ENCODE results near the gene ZNF668. TPM values are rescaled to one million over a fixed set of nuclear protein-coding genes. Genes with fewer than 3 reads are reported as not detected.
A peak's percentile ranks its signal among the peaks of the same experiment; 100 is the strongest.

ZNF668 gene
- total and polyA plus RNA-seq, 8 donors, result 5.7 to 14.2 (median 10.0) TPM; not detected in 1

GRCh38 chr16:31099860-31100638 is 26.0 kb upstream of the ZNF668 start:
- TF ChIP-seq CTCF (IDR thresholded peaks at IDR 0.05), result no peak
- no peak for TF ChIP-seq EP300 (IDR thresholded peaks at IDR 0.05)
- no peak for TF ChIP-seq POLR2A (IDR thresholded peaks at IDR 0.05)
- no peak for TF ChIP-seq POLR2AphosphoS5 (IDR thresholded peaks at IDR 0.05)
- WGBS, 5 donors, result 55 to 68% (median 61%) methylated on average over 4 of the region's 4 CpGs
- no peaks in the 10 kb centered on the region for H3K9me3 ChIP-seq
- no peaks in the 10 kb centered on the region for H3K27me3 ChIP-seq
- H3K4me1 ChIP-seq, result peaks cover 0 to 12% (median 6%) of the 10 kb centered on the region in 4 donors
- no peak overlapping the region for H3K27ac ChIP-seq
- intact Hi-C loops (cut with DNase I; ENCODE audit: low total_unique reads), result no loop called here
- DNase-seq, result no peak
- H3K36me3 ChIP-seq, result no peaks in the 10 kb centered on the region
- H3K4me3 ChIP-seq, result no peak overlapping the region

- intact Hi-C loops (cut with DNase I; ENCODE audit: low total_unique reads), result no loop called here
- no peak for TF ChIP-seq POLR2A (IDR thresholded peaks at IDR 0.05)
- no peak for TF ChIP-seq EP300 (IDR thresholded peaks at IDR 0.05)
- TF ChIP-seq CTCF (IDR thresholded peaks at IDR 0.05), result peak in 2 of 7 experiments; percentile 7 to 17
- TF ChIP-seq POLR2AphosphoS5 (IDR thresholded peaks at IDR 0.05), result peak; percentile 75 to 91 (median 82)
- DNase-seq, result peak; percentile 96 to 98
- H3K36me3 ChIP-seq, result peaks cover 6 to 21% (median 18%) of the 10 kb centered on the region in 4 donors
- peaks cover 13 to 31% (median 27%) of the 10 kb centered on the region in 4 donors for H3K4me1 ChIP-seq
- H3K4me3 ChIP-seq, result peak within 1 kb of the TSS; percentile 72 to 95 (median 78)
- 0 to 1% (median 1%) methylated on average over 41 to 69 of the region's 69 CpGs for WGBS, 5 donors
- no peaks in the 10 kb centered on the region for H3K9me3 ChIP-seq
- peak within 1 kb of the TSS; percentile 87 to 92 (median 88) for H3K27ac ChIP-seq
- H3K27me3 ChIP-seq, result no peaks in the 10 kb centered on the region
Observed at GRCh38 chr16:31094424-31095120, 20.5 kb upstream of the ZNF668 start, which contains the start of gene VKORC1. TSS of gene VKORC1 (minus strand) at chr16:31094797. CDS start at chr16:31094729, 68 bp downstream.

GRCh38 chr16:31094088-31094423 is 20.0 kb upstream of the ZNF668 start:
- H3K4me3 ChIP-seq, result peak overlapping the region; percentile 72 to 95 (median 78)
- peaks cover 13 to 32% (median 27%) of the 10 kb centered on the region in 4 donors for H3K4me1 ChIP-seq
- intact Hi-C loops (cut with DNase I; ENCODE audit: low total_unique reads), result no loop called here
- no peaks in the 10 kb centered on the region for H3K27me3 ChIP-seq
- 0 to 1% (median 1%) methylated on average over 20 of the region's 20 CpGs for WGBS, 5 donors
- H3K36me3 ChIP-seq, result peaks cover 6 to 27% (median 23%) of the 10 kb centered on the region in 4 donors
- peak overlapping the region; percentile 87 to 92 (median 88) for H3K27ac ChIP-seq
- peak in 1 of 2 donors; percentile 56 for DNase-seq
- TF ChIP-seq EP300 (IDR thresholded peaks at IDR 0.05), result no peak
- no peak for TF ChIP-seq CTCF (IDR thresholded peaks at IDR 0.05)
- no peak for TF ChIP-seq POLR2A (IDR thresholded peaks at IDR 0.05)
- no peak for TF ChIP-seq POLR2AphosphoS5 (IDR thresholded peaks at IDR 0.05)
- no peaks in the 10 kb centered on the region for H3K9me3 ChIP-seq

- Histone ChIP-seq H3K36me3 (peaks cover 6 to 35% (median 28%) of the 10 kb centered on the region in 4 donors), H3K4me1 (peaks cover 13 to 38% (median 27%) of the 10 kb centered on the region in 4 donors), H3K4me3 (peak overlapping the region; percentile 72 to 95 (median 78)), H3K27ac (peak overlapping the region in 2 of 5 donors; percentile 88 to 92), H3K9me3 (no peaks in the 10 kb centered on the region), H3K27me3 (no peaks in the 10 kb centered on the region)
- DNase-seq, result peak in 1 of 2 donors; percentile 47
- no peak for TF ChIP-seq EP300 (IDR thresholded peaks at IDR 0.05)
- 38 to 50% (median 40%) methylated on average over 15 to 17 of the region's 17 CpGs for WGBS, 5 donors
- intact Hi-C loops (cut with DNase I; ENCODE audit: low total_unique reads), result no loop called here
Observed at GRCh38 chr16:31093132-31093703, 19.2 kb upstream of the ZNF668 start.

All from stomach (tissue), 9 donors.